HepG2 (cell line): Measurements from ENCODE around the gene SIMC1. TPM values are rescaled to one million over a fixed set of nuclear protein-coding genes. Genes with fewer than 3 reads are reported as not detected.

Experiments used
- ATAC-seq: fragments of 200-7000 bp; cut with Tn5 transposase; 3 replicates; pipeline ENCODE4 v1.9.1; 2020; ENCODE audit warnings: mild to moderate bottlenecking, moderate library complexity
- BruUV-seq: library from RNA; stranded (reverse); fragments of 400-500 nt; replicated peaks from 2 replicates; lab custom pipeline; 2021; lab: Mats Ljungman, UMichigan
- CTCF ChIA-PET: fragments of 300-600 bp; formaldehyde crosslinking; extraction: SDS; loops from one replicate; lab custom pipeline; 2021; ENCODE audit warnings: low total read pairs, inconsistent platforms, low intra/inter-chr PET ratio; lab: Yijun Ruan, JAX
- POLR2A ChIA-PET: fragments of 350-600 bp; sonication (Branson Sonifier 250); formaldehyde crosslinking; loops from one replicate; lab custom pipeline; 2020; ENCODE audit warnings: antibody characterized with exemption, inconsistent platforms; lab: Yijun Ruan, JAX
- DNase-seq: peaks from one replicate; pipeline ENCODE4 v3.0.0-alpha.2; 2015; ENCODE audit warnings: low spot score
- FAIRE-seq: peaks from 3 replicates; lab custom pipeline; 2011; peaks lifted over from hg19 to GRCh38; lab: Jason Lieb, UNC
- H2AFZ ChIP-seq: one replicate; pipeline ENCODE4 v1.6.1; 2011; ENCODE audit warnings: low read length, inconsistent platforms
- H3K27ac ChIP-seq: fragments of 300-600 bp; 3 replicates; pipeline ENCODE4 v1.8.0; 2011; ENCODE audit warnings: mixed run types, mild to moderate bottlenecking, mixed read lengths, low read length, inconsistent platforms; ENCODE audit not compliant: insufficient read depth; ENCODE audit errors: extremely low read length
- H3K27me3 ChIP-seq, 2 experiments: fragments of 200-600 bp in 1 of 2; 2 replicates in 1 of 2; 3 replicates in 1 of 2; pipeline versions ENCODE4 v1.6.0 to v1.8.0; 2011; ENCODE audit warnings: low read length in 2 of 2, mild to moderate bottlenecking in 2 of 2, moderate library complexity in 2 of 2, inconsistent platforms in 1 of 2; ENCODE audit not compliant: insufficient read depth in 2 of 2, control insufficient read depth in 1 of 2
- H3K36me3 ChIP-seq, 2 experiments: fragments of 200-600 bp in 1 of 2; replicated peaks in 1 of 2; 2 replicates in 1 of 2; 3 replicates in 1 of 2; pipeline versions ENCODE4 v1.5.1 to v1.8.0; 2011; ENCODE audit warnings: low read length in 2 of 2, inconsistent platforms in 1 of 2; ENCODE audit not compliant: insufficient read depth in 2 of 2, control insufficient read depth in 1 of 2
- H3K4me1 ChIP-seq: 2 replicates; pipeline ENCODE4 v1.5.1; 2012; ENCODE audit warnings: low read length, inconsistent platforms; ENCODE audit not compliant: insufficient read depth
- H3K4me2 ChIP-seq: 2 replicates; pipeline ENCODE4 v1.6.0; 2011; ENCODE audit warnings: low read depth, low read length, inconsistent platforms
- H3K4me3 ChIP-seq, 3 experiments: fragments of 200-600 bp in 1 of 3; sonication (generic), shearing (Covaris generic) in 1 of 3; replicated peaks in 1 of 3; 2 replicates each; pipeline ENCODE4 v1.5.1; 2011 to 2016; ENCODE audit warnings: low read length in 3 of 3, inconsistent platforms in 2 of 3, low read depth in 2 of 3, mild to moderate bottlenecking in 2 of 3, control low read depth in 1 of 3, mixed read lengths in 1 of 3; ENCODE audit not compliant: insufficient read depth in 1 of 3
- H3K79me2 ChIP-seq: one replicate; pipeline ENCODE4 v1.6.1; 2011; ENCODE audit warnings: low read length, inconsistent platforms; ENCODE audit not compliant: insufficient read depth
- H3K9ac ChIP-seq: 2 replicates; pipeline ENCODE4 v1.6.0; 2011; ENCODE audit warnings: mild to moderate bottlenecking, low read depth, low read length, inconsistent platforms; ENCODE audit not compliant: insufficient read depth
- H3K9me3 ChIP-seq: 2 replicates; pipeline ENCODE4 v1.5.1; 2012; ENCODE audit warnings: mild to moderate bottlenecking, low read length
- H4K20me1 ChIP-seq: 2 replicates; pipeline ENCODE4 v1.6.0; 2011; ENCODE audit warnings: inconsistent platforms, mild to moderate bottlenecking, low read length, moderate library complexity; ENCODE audit not compliant: insufficient read depth
- AGO2 ChIP-seq: fragments of 200-400 bp; formaldehyde crosslinking; optimal IDR thresholded peaks from 2 replicates; pipeline ENCODE3; 2017; ENCODE audit warnings: mild to moderate bottlenecking, low read depth, low read length, moderate library complexity
- HMG20A ChIP-seq: IDR thresholded peaks from 2 replicates; pipeline ENCODE4 v1.6.1; 2016; ENCODE audit warnings: borderline replicate concordance
- HNRNPLL ChIP-seq: fragments of 200-400 bp; formaldehyde crosslinking; IDR thresholded peaks from 2 replicates; pipeline ENCODE4 v1.6.1; 2017; ENCODE audit warnings: mild to moderate bottlenecking, low read depth, low read length; ENCODE audit not compliant: poor library complexity, severe bottlenecking
- HOXA9 ChIP-seq: sonication (generic); formaldehyde crosslinking; IDR thresholded peaks from 2 replicates; pipeline ENCODE4 v1.8.1; 2022; ENCODE audit warnings: missing genetic modification reagents, mild to moderate bottlenecking, moderate library complexity, borderline replicate concordance
- KAT8 ChIP-seq: IDR thresholded peaks from 2 replicates; pipeline ENCODE4 v1.6.1; 2016; ENCODE audit warnings: missing genetic modification reagents, missing compliant biosample characterization
- MAX ChIP-seq: IDR thresholded peaks from 2 replicates; pipeline ENCODE4 v1.6.1; 2012; ENCODE audit warnings: inconsistent platforms
- MED1 ChIP-seq: sonication (generic); formaldehyde crosslinking; IDR thresholded peaks from 2 replicates; pipeline ENCODE4 v1.4.0; 2020; ENCODE audit warnings: missing genetic modification reagents
- MTF1 ChIP-seq: sonication (generic); formaldehyde crosslinking; IDR thresholded peaks from 2 replicates; pipeline ENCODE4 v1.5.0; 2020; ENCODE audit warnings: missing genetic modification reagents
- NR1H2 ChIP-seq: sonication (generic); formaldehyde crosslinking; IDR thresholded peaks from 2 replicates; pipeline ENCODE4 v1.8.1; 2022; ENCODE audit warnings: low read depth, missing genetic modification reagents, borderline replicate concordance
- POLR2A ChIP-seq, 2 experiments: IDR thresholded peaks; 2 replicates each; pipeline ENCODE4 v1.6.1; 2011; ENCODE audit warnings: low read depth in 2 of 2, low read length in 2 of 2, mild to moderate bottlenecking in 1 of 2, moderate library complexity in 1 of 2; ENCODE audit not compliant: insufficient read depth in 1 of 2
- POLR2G ChIP-seq: fragments of 200-400 bp; formaldehyde crosslinking; IDR thresholded peaks from 2 replicates; pipeline ENCODE4 v1.6.1; 2018; ENCODE audit warnings: mild to moderate bottlenecking, low read depth, low read length, moderate library complexity
- RARG ChIP-seq: sonication (generic); formaldehyde crosslinking; IDR thresholded peaks from 2 replicates; pipeline ENCODE4 v1.4.0; 2020; ENCODE audit warnings: low read depth, mild to moderate bottlenecking, missing genetic modification reagents
- SAP130 ChIP-seq: IDR thresholded peaks from 2 replicates; pipeline ENCODE4 v1.6.1; 2016; ENCODE audit warnings: low read depth
- SOX13 ChIP-seq, 3 experiments: fragments of 450-650 bp in 1 of 3; sonication (generic) in 1 of 3; formaldehyde crosslinking in 1 of 3; IDR thresholded peaks in 2 of 3; conservative IDR thresholded peaks in 1 of 3; 2 replicates each; pipeline versions ENCODE4 v1.5.0 to v1.6.1; 2016 to 2020; ENCODE audit warnings: antibody characterized with exemption in 1 of 3, mild to moderate bottlenecking in 1 of 3, missing compliant biosample characterization in 1 of 3, missing genetic modification reagents in 1 of 3, moderate library complexity in 1 of 3
- THAP8 ChIP-seq: sonication (generic); formaldehyde crosslinking; IDR thresholded peaks from 2 replicates; pipeline ENCODE4 v1.5.1; 2020; ENCODE audit warnings: missing genetic modification reagents, mild to moderate bottlenecking, borderline replicate concordance
- XRCC5 ChIP-seq: fragments of 200-400 bp; formaldehyde crosslinking; optimal IDR thresholded peaks from 2 replicates; pipeline ENCODE3; 2017; ENCODE audit warnings: mild to moderate bottlenecking, low read length
- ZFY ChIP-seq: sonication (generic); formaldehyde crosslinking; IDR thresholded peaks from 2 replicates; pipeline ENCODE4 v1.4.0; 2020; ENCODE audit warnings: missing genetic modification reagents
- ZNF451 ChIP-seq: sonication (generic); formaldehyde crosslinking; IDR thresholded peaks from 2 replicates; pipeline ENCODE4 v1.5.0; 2020; ENCODE audit warnings: mild to moderate bottlenecking, missing genetic modification reagents
- ZNF460 ChIP-seq: sonication (generic); formaldehyde crosslinking; IDR thresholded peaks from 2 replicates; pipeline ENCODE4 v1.5.1; 2020; ENCODE audit warnings: missing genetic modification reagents, mild to moderate bottlenecking, borderline replicate concordance
- ZNF550 ChIP-seq: sonication (generic); formaldehyde crosslinking; IDR thresholded peaks from 2 replicates; pipeline ENCODE4 v1.4.0; 2020; ENCODE audit warnings: mild to moderate bottlenecking, missing genetic modification reagents, borderline replicate concordance
- ZNF615 ChIP-seq: sonication (generic); formaldehyde crosslinking; IDR thresholded peaks from 2 replicates; pipeline ENCODE4 v1.5.0; 2020; ENCODE audit warnings: mild to moderate bottlenecking, missing genetic modification reagents, borderline replicate concordance
- ZNF749 ChIP-seq: sonication (generic); formaldehyde crosslinking; IDR thresholded peaks from 2 replicates; pipeline ENCODE4 v1.8.0; 2022; ENCODE audit warnings: mild to moderate bottlenecking, missing genetic modification reagents, moderate library complexity, borderline replicate concordance
- ZNF816 ChIP-seq: sonication (generic); formaldehyde crosslinking; IDR thresholded peaks from 2 replicates; pipeline ENCODE4 v1.8.0; 2022; ENCODE audit warnings: missing genetic modification reagents, mild to moderate bottlenecking, borderline replicate concordance
- WGBS: methylation state at CpG from one replicate; pipeline ENCODE4 v1.1.6; 2017; ENCODE audit warnings: low lambda C conversion rate; 5-methylcytosine and 5-hydroxymethylcytosine counted together
- in situ Hi-C: cut with HindIII; loops from 2 replicates; pipeline ENCODE4 v1.10.0; 2017; ENCODE audit warnings: low pct_unique_long_range_greater_than_20kb; ENCODE audit not compliant: extremely low pct_ligation_motif_present
- intact Hi-C: fragments of 100-400 bp; cut with micrococcal nuclease; formaldehyde crosslinking; loops from one replicate; pipeline ENCODE4 v1.10.0; 2022; ENCODE audit not compliant: unreplicated experiment
- polyA plus RNA-seq, 8 experiments: library from polyadenylated mRNA; depleted of rRNA in 3 of 8; stranded (reverse) in 7 of 8; unstranded in 1 of 8; fragments of >200 nt; fragmentation: Illumina TruSeq in 4 of 8; extraction: Trizol in 4 of 8; gene quantifications; 2 replicates each; pipeline versions ENCODE4 v1.2.1 to v1.2.3, GENCODE V29; 2011 to 2016; ENCODE audit warnings: low read depth in 4 of 8, missing spikeins in 1 of 8, mixed read lengths in 1 of 8; ENCODE audit not compliant: insufficient read depth in 1 of 8
- total RNA-seq, 5 experiments: library from RNA; depleted of rRNA; stranded (reverse); fragments of >200 nt; fragmentation: Illumina TruSeq; extraction: Trizol; gene quantifications; 2 replicates each; pipeline ENCODE4 v1.2.3, GENCODE V29; 2016; ENCODE audit warnings: low read depth in 1 of 5

SIMC1 gene
- total and polyA plus RNA-seq, 2 of the 13 experiments (the other 11 are each of a cell fraction or from before 2014, with no cell fraction given) = 5.4 to 6.8 TPM

GRCh38 chr5:176389135-176390123 lies 151.2 kb downstream of the SIMC1 start:
- CTCF ChIA-PET = no interaction called here
- no peak for FAIRE-seq
- H4K20me1 ChIP-seq = peaks cover 11% of the 10 kb centered on the region; the same call in 1 of the 2 replicates
- TF ChIP-seq ZNF749 (CRISPR knock-in tag) (no peak), KAT8 (CRISPR knock-in tag) (peak; percentile 70; the same call in 1 of the 2 replicates), AGO2 (peak; percentile 86), SAP130 (CRISPR knock-in tag) (peak; percentile 2; the same call in 1 of the 2 replicates), HNRNPLL (peak; percentile 63), ZNF460 (CRISPR knock-in tag) (peak; percentile 4; the same call in 1 of the 2 replicates), SOX13 (IDR thresholded peaks at IDR 0.05) (no peak), SOX13 (CRISPR knock-in tag; conservative IDR thresholded peaks at IDR 0.05 in 1 of 2, IDR thresholded peaks at IDR 0.05 in 1 of 2) (no peak), ZNF816 (CRISPR knock-in tag) (0 out of 2 replicates have a peak, but pooled peaks have one; percentile 62), MED1 (0 out of 2 replicates have a peak, but pooled peaks have one; percentile 4), ZFY (CRISPR knock-in tag) (peak; percentile 2; the same call in 1 of the 2 replicates), POLR2A (IDR thresholded peaks at IDR 0.05; ENCODE audit: insufficient read depth in 1 of 2, low read depth in 2 of 2, low read length in 2 of 2) (peak; percentile 80 to 86), RARG (CRISPR knock-in tag) (0 out of 2 replicates have a peak, but pooled peaks have one; percentile 59), ZNF615 (CRISPR knock-in tag) (no peak), HMG20A (CRISPR knock-in tag) (no peak), XRCC5 (peak; percentile 5), THAP8 (CRISPR knock-in tag) (0 out of 2 replicates have a peak, but pooled peaks have one; percentile 76), MAX (peak; percentile 38), NR1H2 (CRISPR knock-in tag) (no peak), ZNF550 (CRISPR knock-in tag) (no peak), HOXA9 (0 out of 2 replicates have a peak, but pooled peaks have one; percentile 22), ZNF451 (CRISPR knock-in tag) (0 out of 2 replicates have a peak, but pooled peaks have one; percentile 44), POLR2G (peak; percentile 28), MTF1 (no peak)

More at GRCh38 chr5:176389135-176390123, 151.2 kb downstream of the SIMC1 start:
- WGBS = 54% methylated on average over 21 of the region's 41 CpGs
- Histone ChIP-seq H3K4me1 (peaks cover 31% of the 10 kb centered on the region), H3K4me2 (peak overlapping the region; percentile 75), H3K27me3 (no peaks in the 10 kb centered on the region; a peak in 1 of 5 replicates), H3K4me3 (peak overlapping the region; percentile 67 to 92 (median 71)), H3K36me3 (peaks cover 3 to 25% of the 10 kb centered on the region in 2 experiments), H3K79me2 (peaks cover 42% of the 10 kb centered on the region), H3K9ac (peak overlapping the region; percentile 84), H2AFZ (no peak overlapping the region), H3K9me3 (no peaks in the 10 kb centered on the region), H3K27ac (peak overlapping the region; percentile 99)
- intact Hi-C loops = no loop called here
- TSS peak; percentile 97 for BruUV-seq
- POLR2A ChIA-PET = interaction anchor here (0.7 to 2.3 kb wide), 8 partner anchors 11 to 631 kb away, joined by 3 to 31 read pairs (median 4); partner anchors contain the start of genes CDHR2, KIAA1191 and RNF44
- ATAC-seq (peak; percentile 68), DNase-seq (no peak)
- in situ Hi-C loops = no loop called here
